HG03175 (cell line): ENCODE results near the gene ZFYVE27.

Experiments used
- ATAC-seq: cut with Tn5 transposase; IDR thresholded peaks from one replicate; pipeline ENCODE4 v1.9.1; 2021; ENCODE audit warnings: mild to moderate bottlenecking, moderate library complexity; ENCODE audit not compliant: unreplicated experiment

ZFYVE27 gene

DNA sequence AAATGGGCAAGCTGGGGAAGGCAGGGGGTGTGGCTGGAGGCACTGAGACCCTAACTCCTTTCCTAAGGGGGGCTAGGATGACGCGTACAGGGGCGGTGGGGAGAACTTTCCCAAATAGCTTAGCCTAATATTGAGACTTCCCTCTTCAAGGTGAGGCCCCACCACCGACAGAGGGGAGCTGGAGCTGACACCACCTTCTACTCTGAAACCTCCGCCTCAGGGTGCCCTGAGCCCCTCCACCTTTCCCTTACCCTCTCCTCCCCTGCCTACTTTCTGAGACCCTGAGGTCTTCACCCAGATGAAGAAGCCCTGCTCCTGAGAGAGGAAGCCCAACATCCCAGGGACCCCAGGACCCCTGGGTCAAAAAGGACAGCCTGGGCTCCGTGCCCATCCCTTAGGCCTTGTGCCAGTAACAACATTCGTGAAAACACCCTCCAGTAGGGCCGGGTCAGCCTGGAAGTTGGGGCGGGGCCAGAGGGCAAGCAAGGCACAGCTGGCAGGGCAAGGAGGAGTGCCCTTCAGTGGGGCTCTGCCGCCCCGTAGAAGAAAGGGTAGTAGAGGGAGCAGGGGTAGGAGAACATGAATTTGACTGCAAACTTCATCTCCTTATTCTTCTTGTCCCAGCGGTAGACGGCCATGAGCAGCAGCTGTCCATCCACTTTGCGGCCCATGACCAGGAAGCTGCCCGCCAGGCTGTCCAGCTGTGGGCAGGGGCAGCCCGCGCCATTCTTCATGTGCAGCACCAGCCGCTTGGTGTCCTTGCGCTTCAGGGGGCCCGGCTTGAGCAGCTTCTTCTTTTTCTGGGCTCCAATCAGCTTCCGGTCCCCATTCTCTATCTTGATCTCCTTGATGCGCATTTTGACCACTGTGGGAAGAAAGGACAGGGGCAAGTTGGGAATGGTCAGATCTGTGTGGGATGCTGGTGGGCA lies 30.3 kb downstream of the ZFYVE27 start:
- ATAC-seq = no peak

DNA sequence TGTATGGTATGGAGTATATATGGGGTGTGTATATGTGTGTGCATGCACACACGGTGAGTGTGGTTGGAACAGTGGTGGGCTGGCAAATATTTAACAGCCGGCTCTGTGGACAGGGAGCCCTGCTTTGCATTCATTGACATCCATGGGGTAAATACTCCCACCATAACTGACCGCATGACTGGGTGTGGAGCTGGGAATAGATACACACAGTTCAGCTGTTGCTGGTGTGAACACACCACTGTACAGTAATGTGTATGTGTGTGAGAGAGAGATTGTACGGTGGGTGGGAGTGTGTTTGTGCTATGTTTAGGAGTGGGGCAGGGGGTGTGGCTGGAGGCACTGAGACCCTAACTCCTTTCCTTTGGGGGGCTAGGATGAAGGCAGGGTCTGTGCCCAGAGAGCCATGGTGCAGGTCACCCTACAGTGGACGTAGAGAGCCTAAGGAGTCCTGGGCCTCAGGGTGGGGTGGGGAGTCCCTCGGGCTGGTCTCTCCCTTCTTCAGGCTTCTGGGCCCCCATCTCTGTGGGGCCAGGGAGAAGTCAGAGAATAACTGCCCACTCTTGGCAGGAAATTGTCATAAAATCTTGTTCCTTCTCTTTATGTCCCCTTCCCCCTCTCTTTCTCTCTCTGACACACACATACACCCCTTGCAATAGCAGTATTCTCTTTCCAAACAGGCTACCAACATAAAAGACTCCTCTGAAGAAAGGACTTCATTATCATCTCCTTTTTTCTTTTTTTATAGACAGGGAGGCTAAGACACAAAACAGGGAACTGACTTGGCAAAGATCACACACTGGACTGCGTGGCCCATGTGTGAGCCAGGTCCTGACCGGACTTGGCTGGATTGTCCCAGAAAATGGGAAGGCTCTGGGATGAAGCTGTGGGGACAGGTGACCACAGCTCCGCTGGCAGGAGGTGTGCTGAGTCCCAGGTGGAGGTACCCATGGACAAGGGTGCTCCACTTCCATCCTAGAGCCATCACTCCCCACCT lies 31.7 kb downstream of the ZFYVE27 start:
- no peak for ATAC-seq

DNA sequence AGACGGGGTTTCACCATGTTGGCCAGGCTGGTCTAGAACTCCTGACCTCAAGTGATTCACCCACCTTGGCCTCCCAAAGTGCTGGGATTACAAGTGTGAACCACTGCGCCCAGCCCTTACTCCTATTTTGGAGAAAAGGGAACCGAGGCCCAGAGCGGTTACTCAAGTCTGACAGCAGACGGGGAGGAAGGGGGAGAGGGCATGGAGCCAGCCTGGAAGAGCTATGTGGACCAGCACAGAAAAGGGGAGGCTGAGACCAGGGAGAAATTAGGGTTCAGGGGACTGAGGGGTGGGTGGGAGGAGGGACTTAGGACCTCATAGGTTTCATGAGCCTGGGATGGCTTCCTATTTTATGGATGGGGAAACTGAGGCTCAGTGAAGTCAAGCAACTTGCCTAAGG lies 33.3 kb downstream of the ZFYVE27 start:
- no peak for ATAC-seq

DNA sequence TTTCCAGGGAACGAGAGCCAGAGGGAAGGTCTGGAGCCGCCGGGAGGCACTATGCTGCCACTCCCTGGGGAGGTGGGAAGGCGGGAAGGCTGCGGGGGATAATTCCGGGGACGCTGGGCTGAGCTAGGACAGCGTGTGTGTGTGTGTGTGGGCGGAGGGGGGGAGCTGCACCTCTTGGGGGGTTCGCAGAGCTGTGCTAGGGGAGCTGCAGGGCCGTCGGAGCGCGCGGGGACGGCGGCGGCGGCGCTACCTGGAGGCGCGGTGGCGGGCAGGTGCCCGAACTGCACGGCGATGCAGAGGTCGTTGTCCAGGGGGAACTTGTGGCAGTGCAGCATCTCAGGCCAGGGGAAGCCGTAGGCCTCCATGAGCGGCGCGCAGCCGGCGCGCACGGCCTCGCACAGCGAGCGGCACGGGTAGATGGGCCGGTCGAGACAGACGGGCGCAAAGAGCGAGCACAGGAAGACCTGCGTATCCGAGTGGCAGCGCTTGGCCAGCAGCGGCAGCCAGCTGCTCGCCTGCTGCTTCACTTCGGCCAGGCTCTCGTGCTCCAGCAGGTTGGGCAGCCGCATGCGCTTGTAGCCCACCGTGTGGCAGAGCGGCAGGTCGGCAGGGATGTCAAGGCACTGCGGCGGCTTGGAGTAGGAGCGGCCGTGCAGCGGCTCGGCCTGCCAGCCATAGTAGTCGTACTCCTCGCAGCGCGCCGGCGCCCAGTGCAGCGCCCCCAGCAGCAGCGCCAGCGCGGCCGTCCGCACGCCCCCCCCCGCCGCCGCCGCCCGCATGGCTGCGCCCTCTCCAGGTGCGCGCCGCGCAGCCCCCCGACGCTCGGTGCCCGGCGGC lies 34.3 kb downstream of the ZFYVE27 start:
- ATAC-seq = no peak

DNA sequence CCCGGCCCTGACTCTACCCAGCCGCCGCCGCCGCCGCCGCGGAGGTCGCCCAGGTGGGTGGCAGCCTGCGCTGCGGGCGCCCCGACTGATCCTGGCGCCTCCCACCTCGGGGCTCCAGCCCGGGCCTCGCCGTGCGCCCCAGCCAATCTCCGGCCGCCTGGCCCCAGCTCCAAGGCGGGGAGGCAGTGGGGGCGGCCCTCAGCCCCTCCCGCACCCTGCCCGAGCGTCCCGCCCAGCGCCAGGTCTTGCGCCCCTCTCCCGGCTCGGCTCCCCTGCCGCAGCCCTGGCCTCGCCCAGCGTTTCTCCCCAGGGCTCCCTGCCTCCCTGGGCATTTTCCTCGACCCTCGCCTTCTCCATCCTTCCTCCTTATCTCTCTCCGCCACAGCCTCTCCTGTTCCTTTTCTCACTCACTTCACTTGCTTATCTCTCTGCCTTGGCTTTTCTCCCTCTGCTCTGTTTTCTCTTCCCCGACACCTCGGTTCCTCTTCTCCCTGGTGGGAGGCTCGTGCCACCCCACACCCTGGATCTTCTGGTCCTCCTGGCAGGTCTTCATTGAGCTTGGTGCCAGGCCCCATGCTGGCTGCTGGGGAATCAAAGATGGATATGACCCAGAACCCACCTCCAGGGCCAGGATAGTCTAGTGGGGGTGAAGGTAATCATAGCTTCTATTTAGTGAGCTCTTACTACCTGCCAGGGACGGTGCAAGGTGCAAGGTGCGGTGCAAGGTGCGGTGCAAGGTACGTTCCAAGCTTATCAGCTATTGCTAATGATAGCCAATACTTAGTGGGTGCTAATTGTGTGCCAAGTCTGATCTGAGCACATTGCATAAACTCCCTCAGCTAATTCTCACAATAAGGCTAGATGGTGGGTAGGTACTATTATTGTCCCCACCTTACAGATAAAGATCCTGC lies 35.2 kb downstream of the ZFYVE27 start, which contains the start of gene SFRP5:
Gene SFRP5, minus strand, starts transcription at position 87 of the 911 bp plus-strand sequence. CDS start 166 bp downstream, outside the sequence.
- no peak for ATAC-seq

DNA sequence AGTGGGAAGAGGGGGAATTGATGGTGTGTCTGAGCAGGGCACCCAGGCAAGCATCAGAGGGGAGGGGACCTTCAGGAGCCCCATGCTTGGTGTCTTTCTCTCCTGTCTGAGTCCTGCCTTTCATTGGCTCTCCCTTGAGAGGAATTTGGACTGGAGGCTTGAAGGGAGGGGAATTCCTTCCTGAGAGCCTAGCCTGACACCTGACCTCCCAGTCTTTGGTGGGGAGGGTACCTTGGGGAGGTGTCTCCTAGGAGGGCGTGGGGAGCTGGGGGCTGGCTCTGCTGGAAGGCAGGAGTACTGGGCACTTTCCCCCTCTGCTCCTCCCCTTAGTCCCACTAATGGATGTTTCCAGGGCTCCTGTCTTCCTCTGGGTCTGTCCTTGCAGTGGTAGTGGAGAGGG lies 36.2 kb downstream of the ZFYVE27 start:
- ATAC-seq = no peak

DNA sequence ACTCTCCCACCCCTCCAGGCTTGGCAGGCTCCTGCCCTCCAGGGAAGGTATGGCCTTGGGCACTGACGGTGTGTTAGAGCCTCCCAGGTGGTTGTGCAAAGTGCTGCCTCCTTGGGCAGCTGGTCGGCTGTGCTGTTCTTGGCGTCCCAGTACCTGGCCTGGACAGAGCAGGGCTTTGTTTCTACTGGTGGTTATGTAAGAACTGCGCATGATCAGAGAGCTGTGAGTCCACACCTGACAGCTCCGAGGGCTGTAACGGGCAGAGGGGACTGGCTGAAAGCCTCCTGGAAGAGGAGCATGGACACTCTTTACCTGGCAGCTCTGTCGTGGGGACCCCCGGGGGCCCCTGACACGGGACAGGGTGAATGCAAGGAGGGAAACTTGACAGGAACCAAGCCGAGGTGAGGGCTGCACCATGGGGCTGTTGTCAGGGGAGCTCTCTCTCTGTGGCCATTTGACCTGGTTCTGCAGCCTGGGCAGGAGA lies 37.9 kb downstream of the ZFYVE27 start:
- ATAC-seq = no peak

DNA sequence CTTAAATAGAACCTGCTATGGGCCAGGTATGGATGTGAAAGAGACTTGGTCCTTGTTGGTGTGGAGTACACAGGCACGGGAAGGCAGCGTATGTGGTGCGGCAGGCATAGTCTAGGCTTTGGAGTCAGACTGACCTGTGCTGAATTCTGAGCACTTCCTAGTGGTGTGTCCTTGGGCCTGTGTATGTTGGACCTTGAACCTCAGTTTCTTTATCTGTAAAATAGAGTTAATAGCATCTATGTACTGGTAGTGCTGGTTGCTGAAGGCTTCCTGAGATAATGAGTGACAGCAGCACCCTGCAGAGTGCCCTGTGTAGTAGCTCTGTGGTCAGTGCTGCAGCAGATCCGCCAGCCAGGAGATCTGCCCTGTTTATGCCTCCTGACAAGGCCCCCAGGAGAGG lies 40.2 kb downstream of the ZFYVE27 start:
- no peak for ATAC-seq

DNA sequence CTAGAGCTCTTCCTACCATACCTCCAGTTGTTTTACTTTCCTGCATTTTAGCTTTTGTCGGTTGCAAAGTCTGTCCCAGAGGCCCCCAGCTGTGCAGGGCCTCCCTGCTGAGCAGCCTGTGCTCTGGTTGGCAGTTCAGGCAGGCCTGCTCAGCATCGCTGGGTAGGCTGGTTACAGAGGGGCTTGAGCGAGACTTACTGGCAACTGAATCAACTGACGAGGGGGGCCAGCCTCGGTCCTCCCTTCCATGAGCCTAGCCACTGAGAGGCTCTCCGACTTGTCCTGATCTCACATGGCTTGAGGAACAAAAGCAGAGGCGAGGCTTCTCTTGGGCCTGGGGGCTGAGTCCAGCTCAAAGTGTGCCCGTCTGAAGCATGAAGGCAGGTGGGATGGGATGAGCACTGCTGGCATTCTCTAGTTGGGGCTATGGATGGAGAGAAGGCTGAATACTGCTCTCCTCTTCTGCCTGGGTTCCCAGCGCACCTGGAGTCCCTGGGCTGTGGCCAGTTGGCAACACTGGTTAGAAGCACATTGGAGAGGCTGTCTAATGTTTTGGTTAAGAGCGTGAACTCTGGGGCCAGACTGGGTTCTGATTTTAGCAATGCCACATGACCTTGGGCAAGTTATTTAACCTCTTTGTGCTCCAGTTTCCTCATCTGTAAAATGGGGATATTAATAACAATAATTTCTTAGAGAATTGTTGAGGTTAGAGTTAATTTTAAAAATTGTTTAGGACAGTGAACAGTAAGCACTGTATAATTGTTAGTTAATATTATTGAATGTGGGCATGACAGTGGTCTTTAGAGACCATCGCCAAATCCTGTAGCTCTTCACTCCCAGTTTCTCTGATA lies 41.7 kb downstream of the ZFYVE27 start:
- ATAC-seq = no peak

DNA sequence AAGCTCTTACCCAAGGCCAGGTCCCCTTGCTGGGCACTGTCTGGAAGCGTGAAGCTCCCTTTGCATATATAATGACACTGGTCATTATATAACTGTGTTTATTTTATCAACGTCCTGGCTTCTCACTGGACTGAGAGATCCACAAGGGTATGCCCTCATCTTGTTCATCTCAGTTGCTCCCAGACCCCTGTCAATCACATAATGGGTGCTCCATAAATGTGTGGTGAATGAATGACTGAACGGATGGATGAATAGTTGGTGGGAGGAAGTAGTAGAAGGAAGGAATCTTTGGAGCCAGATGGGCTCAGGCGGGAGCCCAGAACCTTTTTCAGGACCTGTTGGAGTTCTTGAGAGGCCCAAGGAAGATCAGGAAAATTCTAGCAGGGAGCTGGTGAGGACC lies 42.6 kb downstream of the ZFYVE27 start:
- no peak for ATAC-seq

DNA sequence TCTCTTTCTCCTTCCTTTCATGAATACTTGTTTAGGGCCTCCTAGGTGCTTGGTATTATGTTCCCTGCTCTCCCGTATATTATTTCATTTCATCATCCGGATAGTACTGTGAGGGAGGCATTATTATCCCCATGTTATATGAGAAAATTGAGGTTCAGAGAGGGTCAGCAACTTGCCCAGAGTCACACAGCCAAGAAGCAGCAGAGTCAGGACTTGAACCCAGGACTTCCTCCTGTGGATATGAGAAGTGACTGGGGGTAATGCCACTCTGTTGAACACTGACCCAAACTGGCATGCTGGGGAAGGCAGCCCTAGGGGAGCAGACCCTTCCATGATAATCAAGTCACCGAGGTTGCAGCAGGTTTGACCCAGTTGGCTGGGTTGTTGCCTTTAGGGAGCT lies 43.0 kb downstream of the ZFYVE27 start:
- no peak for ATAC-seq

DNA sequence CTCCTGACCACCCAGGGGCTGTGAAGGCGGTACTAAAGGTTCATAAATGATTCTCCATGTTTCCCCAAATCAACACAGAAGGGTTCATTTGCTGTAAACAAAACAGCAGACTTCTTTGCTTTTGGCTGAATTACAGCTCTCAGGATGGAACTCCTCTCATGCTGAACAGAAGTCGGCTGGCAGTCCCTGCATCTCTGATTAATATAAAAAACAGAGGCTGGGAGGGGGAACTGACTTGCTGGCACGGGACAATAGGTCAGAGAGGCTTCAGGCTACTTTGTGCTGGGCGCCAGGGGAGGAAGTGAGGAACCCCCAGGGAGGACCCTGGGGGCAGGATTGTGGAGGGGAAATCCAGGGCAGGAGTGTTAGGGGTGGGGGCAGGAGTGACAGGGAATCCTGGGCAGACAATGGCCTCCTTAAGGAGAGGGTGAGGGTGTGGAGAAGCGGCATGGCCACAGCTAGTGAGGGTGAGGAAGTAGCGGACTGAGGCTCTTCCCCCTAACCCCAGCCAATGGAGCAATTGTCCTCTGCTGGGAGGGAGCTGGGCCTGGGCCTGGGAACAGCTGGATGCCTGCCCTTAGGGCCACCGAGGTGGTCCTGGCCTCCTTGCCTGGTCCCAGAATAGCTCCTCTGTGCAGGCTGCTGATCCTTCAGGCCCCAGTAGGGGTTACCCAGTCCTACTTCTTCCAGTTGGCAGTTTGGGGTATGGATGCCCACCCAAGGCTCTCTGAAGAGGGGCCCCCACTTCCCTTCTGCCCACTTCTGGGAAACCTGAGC lies 44.1 kb downstream of the ZFYVE27 start:
- ATAC-seq = no peak

DNA sequence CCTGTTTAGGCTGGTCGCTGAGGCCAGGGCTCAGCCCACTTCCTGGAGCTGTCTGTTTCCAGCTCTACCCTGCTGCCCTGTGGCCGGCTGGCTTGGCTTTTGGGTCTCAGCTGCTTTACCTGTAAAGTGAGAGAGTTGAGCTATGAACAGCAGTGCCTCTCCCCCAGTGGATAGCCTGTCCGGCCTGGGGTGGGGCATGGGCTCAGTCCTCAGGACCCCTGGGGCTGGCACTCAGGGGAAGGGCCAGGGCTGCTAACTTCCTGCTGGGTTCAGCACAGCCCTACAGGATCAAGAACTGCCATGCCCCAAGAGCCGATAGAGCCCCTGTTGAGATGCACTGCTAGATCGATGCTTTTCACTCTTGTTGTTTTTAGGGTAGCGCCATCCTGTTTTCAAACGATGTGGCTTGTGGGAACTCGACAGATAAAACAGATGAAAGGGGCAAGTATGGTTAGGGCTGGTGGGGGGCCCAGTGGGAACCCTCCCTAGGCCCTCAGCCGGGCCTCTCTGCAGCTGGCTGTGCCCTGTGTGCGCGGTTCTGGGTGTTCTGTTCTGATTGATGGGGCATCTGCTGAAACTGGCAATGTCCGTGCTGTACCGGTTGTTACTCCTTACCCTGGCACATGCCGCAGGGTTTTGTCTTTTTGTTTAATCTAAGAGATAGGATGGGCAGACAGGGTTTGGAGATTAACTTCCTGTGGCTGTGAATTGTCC lies 44.8 kb downstream of the ZFYVE27 start:
- ATAC-seq = no peak

DNA sequence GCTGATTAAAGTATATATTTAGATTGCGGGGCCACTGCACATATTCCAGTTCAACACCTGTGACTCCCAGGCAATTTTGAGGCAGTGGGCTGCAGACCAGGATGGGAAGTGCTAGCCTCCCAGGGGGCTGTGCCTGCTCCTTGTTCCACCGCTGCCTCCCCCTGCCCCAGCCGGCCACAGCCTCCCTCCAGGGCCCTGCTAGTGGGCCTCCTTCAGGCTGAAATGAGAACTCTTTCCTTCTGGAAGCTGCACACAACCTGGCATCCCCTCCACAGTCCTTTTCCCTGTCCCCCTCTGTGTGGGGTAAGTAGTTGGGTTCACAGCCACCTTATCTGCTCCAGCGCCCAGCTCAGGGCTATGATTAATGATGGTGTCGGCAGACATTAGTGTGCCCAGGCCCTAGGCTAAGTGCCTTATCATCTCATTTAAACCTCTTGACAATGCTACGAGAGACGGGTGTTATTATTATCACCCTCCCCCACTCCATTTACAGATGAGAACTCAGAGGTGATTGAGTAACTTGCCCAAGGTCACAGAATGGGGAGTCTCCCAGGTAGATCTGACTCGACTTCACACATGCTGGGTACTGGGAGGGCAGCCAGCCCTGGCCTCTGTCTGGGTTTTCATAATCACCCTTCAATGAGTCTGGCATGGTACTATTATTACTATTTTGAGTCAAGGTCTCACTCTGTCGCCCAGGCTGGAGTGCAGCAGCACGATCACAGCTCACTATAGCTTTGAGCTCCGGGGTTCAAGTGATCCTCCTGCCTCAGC lies 45.7 kb downstream of the ZFYVE27 start:
- ATAC-seq = no peak

DNA sequence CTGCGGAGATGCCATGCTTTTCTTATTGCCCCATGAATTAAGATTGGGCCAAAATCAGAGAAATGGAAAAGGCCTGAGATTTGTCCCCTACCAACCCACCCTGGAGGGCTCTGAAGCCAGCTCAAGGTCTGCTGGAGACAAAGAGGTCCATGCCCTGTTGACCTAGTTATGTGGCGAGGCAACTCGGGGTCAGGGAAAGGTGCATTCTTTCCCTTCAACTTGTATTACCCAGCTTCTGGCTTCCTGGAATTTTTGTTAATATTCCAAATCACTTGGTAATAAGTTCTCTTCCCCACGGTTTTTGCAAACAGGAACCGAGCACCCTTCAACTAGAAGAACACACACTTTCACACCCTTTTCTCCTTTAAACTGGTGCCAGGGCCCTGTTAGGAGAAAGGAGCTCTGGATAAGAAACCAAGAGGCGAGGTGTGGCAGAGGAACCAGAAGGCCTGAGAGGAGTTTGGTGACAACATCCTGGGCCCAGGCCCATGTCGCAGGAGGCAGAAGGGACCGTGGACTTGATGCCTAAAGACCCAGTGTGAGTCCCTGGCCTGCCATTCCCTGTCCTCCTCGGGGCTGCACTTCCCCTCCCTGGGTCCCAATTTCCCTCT lies 47.4 kb downstream of the ZFYVE27 start:
- ATAC-seq = no peak

DNA sequence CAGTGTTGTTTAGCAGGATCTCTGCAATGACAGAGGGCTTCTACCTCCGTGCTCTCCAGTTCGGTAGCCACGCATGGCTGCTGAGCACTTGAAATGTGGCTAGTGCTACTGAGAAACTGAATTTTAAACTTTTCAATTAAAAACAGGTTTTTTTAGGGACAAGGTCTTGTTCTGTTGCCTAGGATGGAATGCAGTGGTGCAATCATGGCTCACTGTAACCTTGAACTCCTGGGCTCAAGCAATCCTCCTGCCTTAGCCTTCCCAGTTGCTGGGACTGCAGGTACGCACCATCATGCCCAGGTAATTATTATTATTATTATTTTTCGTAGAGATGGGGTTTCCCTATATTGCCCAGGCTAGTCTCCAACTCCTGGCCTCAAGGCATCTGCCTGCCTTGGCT lies 48.3 kb downstream of the ZFYVE27 start:
- ATAC-seq = no peak
